ENCODE data around the gene HMGCS2.

HMGCS2 gene

DNA sequence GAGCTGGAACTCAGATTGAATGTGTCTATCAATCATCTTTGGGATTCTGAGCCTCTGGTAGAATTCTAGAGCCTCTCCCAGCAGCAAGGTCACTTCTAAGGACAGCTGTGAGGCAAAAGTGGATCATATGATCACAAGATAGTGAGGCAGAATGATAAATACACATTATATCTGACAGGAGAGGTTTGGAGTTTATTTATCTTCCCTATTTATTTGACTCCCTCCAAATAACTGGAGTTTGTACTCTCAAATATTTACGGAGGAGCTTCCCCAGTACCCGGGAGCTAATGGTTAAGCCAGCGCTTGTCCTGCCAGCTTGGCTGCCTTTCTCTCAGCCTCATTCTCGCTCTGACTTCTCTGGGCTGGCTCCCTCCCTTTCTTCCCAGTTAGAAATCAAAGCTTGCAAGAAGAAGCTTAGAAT, 2.3 kb downstream of the HMGCS2 start:
- Histone ChIP-seq H3K79me2 (ENCODE audit: insufficient read depth, low read length) (no peaks in the 10 kb centered on the region), H3K9me2 (replicated peaks; ENCODE audit: insufficient read depth, low read length) (no peaks in the 10 kb centered on the region), H3K27me3 (ENCODE audit: low read length) (no peaks in the 10 kb centered on the region), H3K4me2 (ENCODE audit: low read depth, low read length, poor library complexity, severe bottlenecking) (no peak overlapping the region), H3K27ac (ENCODE audit: low read depth, low read length) (no peak overlapping the region), H2AFZ (ENCODE audit: low read depth, low read length, severe bottlenecking) (no peak overlapping the region), H3F3A (ENCODE audit: insufficient read depth) (no peaks in the 10 kb centered on the region), H3K4me3 (ENCODE audit: insufficient read depth, low read length, poor library complexity, severe bottlenecking) (no peak overlapping the region), H3K36me3 (ENCODE audit: low read length) (no peaks in the 10 kb centered on the region), H3K9ac (ENCODE audit: low read length) (no peak overlapping the region), H4K20me1 (ENCODE audit: low read depth, low read length) (no peaks in the 10 kb centered on the region), H3K9me3 (ENCODE audit: insufficient read depth, low read length) (no peaks in the 10 kb centered on the region)
- TF ChIP-seq, protein P1, sequence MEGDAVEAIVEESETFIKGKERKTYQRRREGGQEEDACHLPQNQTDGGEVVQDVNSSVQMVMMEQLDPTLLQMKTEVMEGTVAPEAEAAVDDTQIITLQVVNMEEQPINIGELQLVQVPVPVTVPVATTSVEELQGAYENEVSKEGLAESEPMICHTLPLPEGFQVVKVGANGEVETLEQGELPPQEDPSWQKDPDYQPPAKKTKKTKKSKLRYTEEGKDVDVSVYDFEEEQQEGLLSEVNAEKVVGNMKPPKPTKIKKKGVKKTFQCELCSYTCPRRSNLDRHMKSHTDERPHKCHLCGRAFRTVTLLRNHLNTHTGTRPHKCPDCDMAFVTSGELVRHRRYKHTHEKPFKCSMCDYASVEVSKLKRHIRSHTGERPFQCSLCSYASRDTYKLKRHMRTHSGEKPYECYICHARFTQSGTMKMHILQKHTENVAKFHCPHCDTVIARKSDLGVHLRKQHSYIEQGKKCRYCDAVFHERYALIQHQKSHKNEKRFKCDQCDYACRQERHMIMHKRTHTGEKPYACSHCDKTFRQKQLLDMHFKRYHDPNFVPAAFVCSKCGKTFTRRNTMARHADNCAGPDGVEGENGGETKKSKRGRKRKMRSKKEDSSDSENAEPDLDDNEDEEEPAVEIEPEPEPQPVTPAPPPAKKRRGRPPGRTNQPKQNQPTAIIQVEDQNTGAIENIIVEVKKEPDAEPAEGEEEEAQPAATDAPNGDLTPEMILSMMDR (IDR thresholded peaks at IDR 0.05; ENCODE audit: insufficient read depth, low read length, poor library complexity, severe bottlenecking), result no peak
- no peak for TF ChIP-seq EZH2phosphoT487 (conservative IDR thresholded peaks at IDR 0.05; ENCODE audit: low read length)

DNA sequence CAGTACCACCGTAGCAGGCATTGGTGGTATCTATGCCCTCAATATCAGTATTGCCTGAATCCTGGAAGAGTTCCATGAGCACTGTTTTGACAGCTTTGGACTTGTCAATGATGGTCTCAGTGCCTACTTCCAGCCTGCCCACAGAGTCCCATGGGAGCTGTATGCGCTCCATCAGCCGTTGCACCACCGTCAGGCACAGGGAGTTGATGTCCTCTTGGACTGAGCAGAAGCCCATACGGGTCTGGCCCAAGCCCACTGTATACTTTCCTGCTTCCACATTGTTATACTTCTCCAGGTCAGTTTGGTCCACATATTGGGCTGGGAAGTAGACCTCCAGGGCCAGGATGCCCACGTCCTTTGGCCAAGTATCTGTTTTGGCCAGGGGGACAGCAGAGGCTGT, 4.5 kb downstream of the HMGCS2 start:
- no peaks in the 10 kb centered on the region for H3K9me2 ChIP-seq (replicated peaks; ENCODE audit: insufficient read depth, low read length)
- no peaks in the 10 kb centered on the region for H3F3A ChIP-seq (ENCODE audit: insufficient read depth)
- H3K4me2 ChIP-seq (ENCODE audit: low read depth, low read length, poor library complexity, severe bottlenecking), result no peak overlapping the region
- H3K27ac ChIP-seq (ENCODE audit: low read depth, low read length), result no peak overlapping the region
- no peaks in the 10 kb centered on the region for H3K79me2 ChIP-seq (ENCODE audit: insufficient read depth, low read length)
- H3K9me3 ChIP-seq (ENCODE audit: insufficient read depth, low read length), result no peaks in the 10 kb centered on the region
- no peaks in the 10 kb centered on the region for H3K27me3 ChIP-seq (ENCODE audit: low read length)
- TF ChIP-seq, protein P1 (IDR thresholded peaks at IDR 0.05; ENCODE audit: insufficient read depth, low read length, poor library complexity, severe bottlenecking), result no peak
- TF ChIP-seq EZH2phosphoT487 (conservative IDR thresholded peaks at IDR 0.05; ENCODE audit: low read length), result no peak
- H4K20me1 ChIP-seq (ENCODE audit: low read depth, low read length), result no peaks in the 10 kb centered on the region
- H3K9ac ChIP-seq (ENCODE audit: low read length), result no peak overlapping the region
- H2AFZ ChIP-seq (ENCODE audit: low read depth, low read length, severe bottlenecking), result no peak overlapping the region
- no peaks in the 10 kb centered on the region for H3K36me3 ChIP-seq (ENCODE audit: low read length)
- no peak overlapping the region for H3K4me3 ChIP-seq (ENCODE audit: insufficient read depth, low read length, poor library complexity, severe bottlenecking)

DNA sequence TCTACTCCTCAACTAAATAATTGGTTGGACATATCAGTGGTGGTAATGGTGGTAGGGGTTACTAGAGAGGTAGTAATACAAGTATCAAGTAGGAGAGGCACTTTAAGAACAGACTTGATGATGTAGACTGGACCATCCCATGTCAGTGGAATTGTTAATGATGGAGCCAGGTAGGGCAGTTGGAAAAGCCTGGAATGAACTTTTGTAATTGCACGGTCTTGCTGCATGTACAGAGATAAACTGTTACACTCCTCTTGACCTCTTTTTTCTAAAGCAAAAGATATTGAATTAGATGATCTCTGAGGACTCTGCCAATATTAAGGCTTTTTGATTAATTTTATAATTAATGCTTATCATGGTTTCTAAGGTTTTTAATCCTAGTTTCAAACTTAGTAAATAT, 5.8 kb downstream of the HMGCS2 start:
- Histone ChIP-seq H3K9ac (ENCODE audit: low read length) (no peak overlapping the region), H3K9me2 (replicated peaks; ENCODE audit: insufficient read depth, low read length) (no peaks in the 10 kb centered on the region), H3K4me2 (ENCODE audit: low read depth, low read length, poor library complexity, severe bottlenecking) (no peak overlapping the region), H3K79me2 (ENCODE audit: insufficient read depth, low read length) (no peaks in the 10 kb centered on the region), H3F3A (ENCODE audit: insufficient read depth) (no peaks in the 10 kb centered on the region), H3K27me3 (ENCODE audit: low read length) (no peaks in the 10 kb centered on the region), H3K36me3 (ENCODE audit: low read length) (no peaks in the 10 kb centered on the region), H3K4me3 (ENCODE audit: insufficient read depth, low read length, poor library complexity, severe bottlenecking) (no peak overlapping the region), H4K20me1 (ENCODE audit: low read depth, low read length) (no peaks in the 10 kb centered on the region), H2AFZ (ENCODE audit: low read depth, low read length, severe bottlenecking) (no peak overlapping the region), H3K27ac (ENCODE audit: low read depth, low read length) (no peak overlapping the region), H3K9me3 (ENCODE audit: insufficient read depth, low read length) (no peaks in the 10 kb centered on the region)
- TF ChIP-seq EZH2phosphoT487 (conservative IDR thresholded peaks at IDR 0.05; ENCODE audit: low read length), result no peak
- TF ChIP-seq, protein P1 (IDR thresholded peaks at IDR 0.05; ENCODE audit: insufficient read depth, low read length, poor library complexity, severe bottlenecking), result no peak
